HG03095 (cell line): ENCODE data around the gene CABP7.

Experiments used
- ATAC-seq: cut with Tn5 transposase; IDR thresholded peaks from one replicate; pipeline ENCODE4 v1.9.1; 2021; ENCODE audit warnings: moderate library complexity; ENCODE audit not compliant: unreplicated experiment

CABP7 gene

GRCh38 chr22:29769723-29770321, 50.0 kb downstream of the CABP7 start:
- no peak for ATAC-seq

- no peak for ATAC-seq
These were observed 52.4 kb downstream of the CABP7 start for GRCh38 chr22:29772170-29772641.

- ATAC-seq = no peak
These were observed 53.4 kb downstream of the CABP7 start for GRCh38 chr22:29773233-29773632.

GRCh38 chr22:29780220-29780619, 60.4 kb downstream of the CABP7 start:
- no peak for ATAC-seq

- no peak for ATAC-seq
These were observed 61.2 kb downstream of the CABP7 start for GRCh38 chr22:29780748-29781676.
